A549 (cell line): ENCODE data around the gene GLRA2. TPM values are rescaled to one million over a fixed set of nuclear protein-coding genes. Genes with fewer than 3 reads are reported as not detected.

Experiments used
- ATAC-seq, 2 experiments: fragments of 200-7000 bp in 1 of 2; fragments of >200 bp in 1 of 2; cut with Nextera tagmentation in 1 of 2; cut with Tn5 transposase in 1 of 2; 3 replicates each; pipeline versions ENCODE4 v1.8.0 to v1.9.1; 2018 to 2020; ENCODE audit warnings: mild to moderate bottlenecking in 1 of 2, moderate library complexity in 1 of 2
- CTCF ChIA-PET: fragments of 300-600 bp; sonication (Branson Sonifier 250); formaldehyde crosslinking; extraction: SDS; loops from one replicate; lab custom pipeline; 2021; ENCODE audit warnings: antibody characterized with exemption, inconsistent platforms; lab: Yijun Ruan, JAX
- POLR2A ChIA-PET: fragments of 350-600 bp; formaldehyde crosslinking; extraction: SDS; loops from one replicate; lab custom pipeline; 2021; ENCODE audit warnings: antibody characterized with exemption, inconsistent platforms; lab: Yijun Ruan, JAX
- DNase-seq, 2 experiments: peaks; one replicate each; pipeline versions ENCODE4 v3.0.0 to v3.0.0-alpha.2; 2011 to 2016; ENCODE audit warnings: low read depth in 1 of 2, low spot score in 1 of 2
- FAIRE-seq: peaks from 2 replicates; lab custom pipeline; 2011; peaks lifted over from hg19 to GRCh38; lab: Jason Lieb, UNC
- H3K27ac ChIP-seq, 2 experiments: fragments of >200 bp; sonication (Bioruptor Twin); formaldehyde crosslinking; 3 replicates each; pipeline ENCODE4 v1.5.1; 2016 to 2017
- H3K4me1 ChIP-seq: fragments of >200 bp; sonication (Bioruptor Twin); formaldehyde crosslinking; 3 replicates; pipeline ENCODE4 v1.6.1; 2016
- H3K4me2 ChIP-seq: fragments of >200 bp; sonication (Bioruptor Twin); formaldehyde crosslinking; 3 replicates; pipeline ENCODE4 v1.6.1; 2016
- H3K4me3 ChIP-seq: fragments of >200 bp; sonication (Bioruptor Twin); formaldehyde crosslinking; 3 replicates; pipeline ENCODE4 v1.5.1; 2016
- H3K9me3 ChIP-seq: fragments of >200 bp; sonication (Bioruptor Twin); formaldehyde crosslinking; 3 replicates; pipeline ENCODE4 v1.6.1; 2016
- FOSB ChIP-seq: fragments of 250-450 bp; sonication (Bioruptor Pico); IDR thresholded peaks from 2 replicates; pipeline ENCODE4 v1.5.0; 2020; ENCODE audit warnings: mild to moderate bottlenecking, moderate library complexity
- FOSL2 ChIP-seq, 2 experiments: fragments of 450-650 bp in 1 of 2; fragments of >200 bp in 1 of 2; sonication (Bioruptor Twin) in 1 of 2; formaldehyde crosslinking; IDR thresholded peaks; 2 replicates each; pipeline versions ENCODE4 v1.5.0 to v1.6.1; 2016 to 2020; ENCODE audit warnings: mild to moderate bottlenecking in 1 of 2, moderate library complexity in 1 of 2
- FOXS1 ChIP-seq: fragments of 250-450 bp; sonication (Bioruptor Pico); IDR thresholded peaks from 2 replicates; pipeline ENCODE4 v1.5.0; 2020; ENCODE audit warnings: mild to moderate bottlenecking, moderate library complexity
- HEYL ChIP-seq: fragments of 250-450 bp; sonication (Bioruptor Pico); IDR thresholded peaks from 2 replicates; pipeline ENCODE4 v1.8.0; 2021; ENCODE audit warnings: mild to moderate bottlenecking, moderate library complexity
- JUN ChIP-seq, 2 experiments: fragments of >200 bp; sonication (Bioruptor Twin); formaldehyde crosslinking; IDR thresholded peaks; 2 replicates in 1 of 2; 3 replicates in 1 of 2; pipeline ENCODE4 v1.6.1; 2016 to 2017
- POLR2AphosphoS2 ChIP-seq: conservative IDR thresholded peaks from 2 replicates; pipeline ENCODE4 v1.6.1; 2012; ENCODE audit warnings: low read length, improper control_type of control experiment, inconsistent platforms
- RAD21 ChIP-seq, 2 experiments: fragments of >200 bp in 1 of 2; sonication (Bioruptor Twin) in 1 of 2; formaldehyde crosslinking in 1 of 2; IDR thresholded peaks in 1 of 2; conservative IDR thresholded peaks in 1 of 2; 2 replicates in 1 of 2; 3 replicates in 1 of 2; pipeline ENCODE4 v1.6.1; 2012 to 2018; ENCODE audit warnings: inconsistent platforms in 1 of 2
- WGBS: methylation state at CpG from one replicate; pipeline ENCODE4 v1.1.6; 2017; ENCODE audit errors: missing lambda C conversion rate; 5-methylcytosine and 5-hydroxymethylcytosine counted together
- polyA minus RNA-seq: library from RNA; depleted of rRNA, polyadenylated mRNA; stranded (reverse); fragments of >200 nt; gene quantifications from 2 replicates; pipeline ENCODE4 v1.2.3, GENCODE V29; 2011; rRNA and poly(A)+ RNA removed
- polyA plus RNA-seq, 4 experiments: library from polyadenylated mRNA; depleted of rRNA in 3 of 4; stranded (reverse); fragments of >200 nt; fragmentation: RNase III in 1 of 4; extraction: RNeasy Plus Mini Kit Qiagen cat#74134 plus additional on column Dnase treatment in 1 of 4; gene quantifications; 2 replicates in 3 of 4; 3 replicates in 1 of 4; pipeline ENCODE4 v1.2.3, GENCODE V29; 2011 to 2017
- TF ChIP-seq, protein P1 (sequence below): fragments of 200-600 bp; sonication (generic); IDR thresholded peaks from 2 replicates; pipeline ENCODE4 v1.6.1; 2016; ENCODE audit warnings: antibody characterized with exemption, mild to moderate bottlenecking, moderate library complexity
- TF ChIP-seq, protein P2 (sequence below): IDR thresholded peaks from 2 replicates; pipeline ENCODE4 v1.6.1; 2012
- TF ChIP-seq, protein P3 (sequence below): fragments of 250-450 bp; sonication (Bioruptor Pico); IDR thresholded peaks from 2 replicates; pipeline ENCODE4 v1.5.0; 2021; ENCODE audit warnings: mild to moderate bottlenecking, moderate library complexity, borderline replicate concordance
- TF ChIP-seq, protein P4 (sequence below): fragments of 250-450 bp; sonication (Bioruptor Pico); IDR thresholded peaks from 2 replicates; pipeline ENCODE4 v1.5.0; 2020; ENCODE audit warnings: low read depth, mild to moderate bottlenecking, moderate library complexity
- TF ChIP-seq, protein P5 (sequence below): fragments of >200 bp; sonication (Bioruptor Twin); formaldehyde crosslinking; IDR thresholded peaks from 3 replicates; pipeline ENCODE4 v1.6.1; 2016
- TF ChIP-seq, protein P6 (sequence below): fragments of 450-650 bp; IDR thresholded peaks from 2 replicates; pipeline ENCODE4 v1.6.1; 2014; ENCODE audit warnings: antibody characterized with exemption

The GLRA2 gene
- polyA plus RNA-seq (2011; rRNA removed) (not detected in 2 replicates), polyA plus RNA-seq (2017; fragmentation: RNase III; extraction: RNeasy Plus Mini Kit Qiagen cat#74134 plus additional on column Dnase treatment) (not detected in 3 replicates), polyA minus RNA-seq (not detected in 2 replicates)
- polyA plus RNA-seq (2012; cell fraction: cytosol; rRNA removed) = not detected in 2 replicates
- not detected in 2 replicates for polyA plus RNA-seq (2012; cell fraction: nucleus; rRNA removed)

DNA sequence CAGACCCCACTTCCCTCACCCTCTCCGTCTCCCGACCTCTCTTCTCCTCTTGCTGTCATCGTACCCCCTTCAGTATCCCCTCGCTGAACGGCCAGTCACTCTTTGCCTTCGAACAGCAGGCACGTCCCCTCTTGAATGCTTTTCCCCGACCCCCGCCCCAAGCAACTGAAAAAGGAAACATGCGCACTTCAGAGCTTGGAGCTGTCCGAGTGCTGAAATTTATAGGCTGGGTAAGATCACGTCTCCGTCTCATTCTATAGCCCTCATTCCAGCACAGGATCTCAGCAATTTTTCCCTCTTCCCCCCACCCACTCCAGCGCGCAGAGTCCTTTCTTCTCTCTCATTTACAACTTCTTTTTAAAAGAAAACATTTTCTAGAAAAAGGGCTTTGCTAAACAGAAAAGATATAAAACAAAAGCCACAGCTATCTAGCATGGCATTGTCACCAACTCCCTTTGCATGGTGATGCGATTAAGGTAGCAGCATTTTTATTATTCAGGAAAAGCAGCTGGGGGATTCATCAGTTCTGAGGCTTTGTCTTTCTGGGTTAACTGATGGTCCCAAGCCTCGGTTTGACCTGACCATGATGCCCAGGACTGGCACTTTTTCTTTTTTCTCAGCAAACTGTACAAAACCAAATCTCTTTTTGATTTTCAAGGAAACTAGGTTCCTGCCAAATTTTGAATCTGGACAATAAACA, at the start of gene GLRA2:
Gene GLRA2, plus strand, starts transcription at position 247 of the 700 bp plus-strand sequence. CDS start 522 bp downstream, outside the sequence.
- H3K27ac ChIP-seq = no peak within 1 kb of the TSS
- peak within 1 kb of the TSS; percentile 49 for H3K4me2 ChIP-seq
- no peaks in the 10 kb centered on the region for H3K9me3 ChIP-seq
- under 1% methylated on average over 16 of the region's 17 CpGs for WGBS
- ATAC-seq (peak in 1 of 2 experiments; percentile 46; a peak in 2 of 6 replicates), DNase-seq (peak; percentile 1), FAIRE-seq (no peak)
- TF ChIP-seq FOSL2 (IDR thresholded peaks at IDR 0.05) (no peak), FOSL2 (CRISPR knock-in tag; IDR thresholded peaks at IDR 0.05) (no peak), HEYL (CRISPR knock-in tag) (no peak)
- TF ChIP-seq, protein P1, sequence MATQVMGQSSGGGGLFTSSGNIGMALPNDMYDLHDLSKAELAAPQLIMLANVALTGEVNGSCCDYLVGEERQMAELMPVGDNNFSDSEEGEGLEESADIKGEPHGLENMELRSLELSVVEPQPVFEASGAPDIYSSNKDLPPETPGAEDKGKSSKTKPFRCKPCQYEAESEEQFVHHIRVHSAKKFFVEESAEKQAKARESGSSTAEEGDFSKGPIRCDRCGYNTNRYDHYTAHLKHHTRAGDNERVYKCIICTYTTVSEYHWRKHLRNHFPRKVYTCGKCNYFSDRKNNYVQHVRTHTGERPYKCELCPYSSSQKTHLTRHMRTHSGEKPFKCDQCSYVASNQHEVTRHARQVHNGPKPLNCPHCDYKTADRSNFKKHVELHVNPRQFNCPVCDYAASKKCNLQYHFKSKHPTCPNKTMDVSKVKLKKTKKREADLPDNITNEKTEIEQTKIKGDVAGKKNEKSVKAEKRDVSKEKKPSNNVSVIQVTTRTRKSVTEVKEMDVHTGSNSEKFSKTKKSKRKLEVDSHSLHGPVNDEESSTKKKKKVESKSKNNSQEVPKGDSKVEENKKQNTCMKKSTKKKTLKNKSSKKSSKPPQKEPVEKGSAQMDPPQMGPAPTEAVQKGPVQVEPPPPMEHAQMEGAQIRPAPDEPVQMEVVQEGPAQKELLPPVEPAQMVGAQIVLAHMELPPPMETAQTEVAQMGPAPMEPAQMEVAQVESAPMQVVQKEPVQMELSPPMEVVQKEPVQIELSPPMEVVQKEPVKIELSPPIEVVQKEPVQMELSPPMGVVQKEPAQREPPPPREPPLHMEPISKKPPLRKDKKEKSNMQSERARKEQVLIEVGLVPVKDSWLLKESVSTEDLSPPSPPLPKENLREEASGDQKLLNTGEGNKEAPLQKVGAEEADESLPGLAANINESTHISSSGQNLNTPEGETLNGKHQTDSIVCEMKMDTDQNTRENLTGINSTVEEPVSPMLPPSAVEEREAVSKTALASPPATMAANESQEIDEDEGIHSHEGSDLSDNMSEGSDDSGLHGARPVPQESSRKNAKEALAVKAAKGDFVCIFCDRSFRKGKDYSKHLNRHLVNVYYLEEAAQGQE = peak; percentile 84
- CTCF ChIA-PET = interaction anchor here (0.6 to 1.9 kb wide), 10 partner anchors 168 to 713 kb away, joined by 3 to 6 read pairs (median 4); no protein-coding TSS in a partner anchor
- POLR2A ChIA-PET = no interaction called here
- no peaks in the 10 kb centered on the region for H3K4me1 ChIP-seq
- no peak within 1 kb of the TSS for H3K4me3 ChIP-seq

DNA sequence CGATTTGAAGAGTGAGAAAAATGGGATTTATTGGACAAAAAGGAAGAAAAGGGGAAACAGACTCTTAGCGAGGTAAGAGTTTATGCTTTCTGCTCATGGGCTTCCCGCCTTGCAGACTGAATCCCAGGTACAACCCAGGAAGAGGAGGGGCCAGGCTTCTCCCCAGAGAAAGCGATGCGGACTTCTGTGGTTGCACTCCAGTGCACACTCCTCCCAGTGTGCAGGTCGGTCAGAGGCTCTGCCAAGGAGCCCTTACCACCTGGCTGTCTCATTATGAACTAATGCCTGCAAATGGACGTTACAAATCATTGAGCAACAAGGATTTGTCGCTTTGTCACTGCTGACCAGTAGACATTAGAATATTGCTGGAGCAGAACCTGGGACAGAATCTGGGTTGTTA, 39.9 kb upstream of the GLRA2 start:
- no peak overlapping the region for H3K27ac ChIP-seq
- DNase-seq (no peak), FAIRE-seq (no peak), ATAC-seq (no peak)
- TF ChIP-seq, protein P2, sequence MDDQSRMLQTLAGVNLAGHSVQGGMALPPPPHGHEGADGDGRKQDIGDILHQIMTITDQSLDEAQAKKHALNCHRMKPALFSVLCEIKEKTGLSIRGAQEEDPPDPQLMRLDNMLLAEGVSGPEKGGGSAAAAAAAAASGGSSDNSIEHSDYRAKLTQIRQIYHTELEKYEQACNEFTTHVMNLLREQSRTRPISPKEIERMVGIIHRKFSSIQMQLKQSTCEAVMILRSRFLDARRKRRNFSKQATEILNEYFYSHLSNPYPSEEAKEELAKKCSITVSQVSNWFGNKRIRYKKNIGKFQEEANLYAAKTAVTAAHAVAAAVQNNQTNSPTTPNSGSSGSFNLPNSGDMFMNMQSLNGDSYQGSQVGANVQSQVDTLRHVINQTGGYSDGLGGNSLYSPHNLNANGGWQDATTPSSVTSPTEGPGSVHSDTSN = no peak
- TF ChIP-seq, protein P3, sequence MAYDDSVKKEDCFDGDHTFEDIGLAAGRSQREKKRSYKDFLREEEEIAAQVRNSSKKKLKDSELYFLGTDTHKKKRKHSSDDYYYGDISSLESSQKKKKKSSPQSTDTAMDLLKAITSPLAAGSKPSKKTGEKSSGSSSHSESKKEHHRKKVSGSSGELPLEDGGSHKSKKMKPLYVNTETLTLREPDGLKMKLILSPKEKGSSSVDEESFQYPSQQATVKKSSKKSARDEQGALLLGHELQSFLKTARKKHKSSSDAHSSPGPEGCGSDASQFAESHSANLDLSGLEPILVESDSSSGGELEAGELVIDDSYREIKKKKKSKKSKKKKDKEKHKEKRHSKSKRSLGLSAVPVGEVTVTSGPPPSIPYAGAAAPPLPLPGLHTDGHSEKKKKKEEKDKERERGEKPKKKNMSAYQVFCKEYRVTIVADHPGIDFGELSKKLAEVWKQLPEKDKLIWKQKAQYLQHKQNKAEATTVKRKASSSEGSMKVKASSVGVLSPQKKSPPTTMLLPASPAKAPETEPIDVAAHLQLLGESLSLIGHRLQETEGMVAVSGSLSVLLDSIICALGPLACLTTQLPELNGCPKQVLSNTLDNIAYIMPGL (CRISPR knock-in tag) = no peak
- TF ChIP-seq FOSB (no peak), RAD21 (conservative IDR thresholded peaks at IDR 0.05 in 1 of 2, IDR thresholded peaks at IDR 0.05 in 1 of 2) (no peak), HEYL (CRISPR knock-in tag) (no peak), JUN (IDR thresholded peaks at IDR 0.05) (no peak), FOXS1 (no peak), POLR2AphosphoS2 (no peak)
- TF ChIP-seq, protein P4, sequence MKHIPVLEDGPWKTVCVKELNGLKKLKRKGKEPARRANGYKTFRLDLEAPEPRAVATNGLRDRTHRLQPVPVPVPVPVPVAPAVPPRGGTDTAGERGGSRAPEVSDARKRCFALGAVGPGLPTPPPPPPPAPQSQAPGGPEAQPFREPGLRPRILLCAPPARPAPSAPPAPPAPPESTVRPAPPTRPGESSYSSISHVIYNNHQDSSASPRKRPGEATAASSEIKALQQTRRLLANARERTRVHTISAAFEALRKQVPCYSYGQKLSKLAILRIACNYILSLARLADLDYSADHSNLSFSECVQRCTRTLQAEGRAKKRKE = no peak
- TF ChIP-seq, protein P5, sequence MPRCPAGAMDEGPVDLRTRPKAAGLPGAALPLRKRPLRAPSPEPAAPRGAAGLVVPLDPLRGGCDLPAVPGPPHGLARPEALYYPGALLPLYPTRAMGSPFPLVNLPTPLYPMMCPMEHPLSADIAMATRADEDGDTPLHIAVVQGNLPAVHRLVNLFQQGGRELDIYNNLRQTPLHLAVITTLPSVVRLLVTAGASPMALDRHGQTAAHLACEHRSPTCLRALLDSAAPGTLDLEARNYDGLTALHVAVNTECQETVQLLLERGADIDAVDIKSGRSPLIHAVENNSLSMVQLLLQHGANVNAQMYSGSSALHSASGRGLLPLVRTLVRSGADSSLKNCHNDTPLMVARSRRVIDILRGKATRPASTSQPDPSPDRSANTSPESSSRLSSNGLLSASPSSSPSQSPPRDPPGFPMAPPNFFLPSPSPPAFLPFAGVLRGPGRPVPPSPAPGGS = no peak
- TF ChIP-seq, protein P1 = no peak
- TF ChIP-seq, protein P6, sequence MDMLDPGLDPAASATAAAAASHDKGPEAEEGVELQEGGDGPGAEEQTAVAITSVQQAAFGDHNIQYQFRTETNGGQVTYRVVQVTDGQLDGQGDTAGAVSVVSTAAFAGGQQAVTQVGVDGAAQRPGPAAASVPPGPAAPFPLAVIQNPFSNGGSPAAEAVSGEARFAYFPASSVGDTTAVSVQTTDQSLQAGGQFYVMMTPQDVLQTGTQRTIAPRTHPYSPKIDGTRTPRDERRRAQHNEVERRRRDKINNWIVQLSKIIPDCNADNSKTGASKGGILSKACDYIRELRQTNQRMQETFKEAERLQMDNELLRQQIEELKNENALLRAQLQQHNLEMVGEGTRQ = no peak
- H3K9me3 ChIP-seq = no peaks in the 10 kb centered on the region
- ChIA-PET POLR2A (no interaction called here), CTCF (no interaction called here)
- no peak overlapping the region for H3K4me2 ChIP-seq
- no peak overlapping the region for H3K4me3 ChIP-seq
- no peaks in the 10 kb centered on the region for H3K4me1 ChIP-seq
- 23% methylated on average over 8 of the region's 8 CpGs for WGBS
